Thyroid gland (tissue), 4 donors: ENCODE results near the gene SPCS1.

Experiments
- CTCF ChIP-seq, 6 experiments: fragments of 200-600 bp in 3 of 6; fragments of 450-650 bp in 3 of 6; sonication (generic) in 3 of 6; IDR thresholded peaks; one replicate each; pipeline ENCODE4 v1.5.1; 2016 to 2019; ENCODE audit warnings: antibody characterized with exemption in 6 of 6, mild to moderate bottlenecking in 2 of 6, inconsistent platforms in 1 of 6, moderate library complexity in 1 of 6
- POLR2A ChIP-seq, 2 donors: fragments of 450-650 bp; IDR thresholded peaks; one replicate each; pipeline ENCODE4 v1.6.1; 2017; ENCODE audit warnings: antibody characterized with exemption in 2 of 2, mild to moderate bottlenecking in 2 of 2, moderate library complexity in 1 of 2

DNA sequence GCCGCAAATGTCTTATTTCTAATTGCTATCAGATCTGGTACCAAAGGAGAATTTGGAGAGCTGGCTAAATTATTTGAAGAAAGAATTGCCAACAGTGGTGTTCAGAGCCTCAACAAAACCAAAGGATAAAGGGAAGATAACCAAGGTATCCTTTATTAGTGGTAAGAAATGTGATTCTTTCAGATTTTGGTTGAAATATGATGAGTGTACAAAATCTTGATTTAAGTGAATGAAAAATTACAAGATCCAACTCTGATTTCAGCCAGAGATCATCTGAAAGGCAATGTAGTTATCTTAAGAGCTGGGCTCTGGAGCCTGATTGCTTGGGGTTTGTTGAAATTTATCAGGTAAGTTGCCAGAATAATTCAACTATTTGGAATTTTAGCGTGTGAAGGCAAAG is 15.3 kb upstream of the SPCS1 start:
- TF ChIP-seq CTCF (IDR thresholded peaks at IDR 0.05) (no peak), POLR2A (IDR thresholded peaks at IDR 0.05) (no peak)
